ENCODE measurements around the gene USP17L29.
"Not testable (repeated sequence)": the region's sequence is repeated elsewhere in the genome, so short reads cannot be mapped to it uniquely, and the experiment has no call there.

DNA sequence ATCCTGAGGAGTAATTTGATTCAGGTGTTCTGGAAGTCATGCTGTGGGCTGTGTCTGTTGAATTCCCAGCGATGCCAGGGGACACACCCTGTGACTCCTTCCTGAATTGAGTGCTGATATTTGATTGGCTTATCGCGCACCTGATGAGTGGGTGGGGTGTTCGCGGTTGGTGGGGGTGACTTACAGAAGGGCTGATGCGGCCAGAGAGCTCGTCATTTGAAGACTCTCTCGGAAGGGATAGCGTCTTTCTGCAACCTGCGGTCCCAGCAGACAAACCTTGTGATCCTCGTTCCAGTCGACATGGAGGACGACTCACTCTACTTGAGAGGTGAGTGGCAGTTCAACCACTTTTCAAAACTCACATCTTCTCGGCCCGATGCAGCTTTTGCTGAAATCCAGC lies 4.8 kb upstream of the USP17L29 start, which contains the start of gene USP17L28:
- TF ChIP-seq, protein P1, sequence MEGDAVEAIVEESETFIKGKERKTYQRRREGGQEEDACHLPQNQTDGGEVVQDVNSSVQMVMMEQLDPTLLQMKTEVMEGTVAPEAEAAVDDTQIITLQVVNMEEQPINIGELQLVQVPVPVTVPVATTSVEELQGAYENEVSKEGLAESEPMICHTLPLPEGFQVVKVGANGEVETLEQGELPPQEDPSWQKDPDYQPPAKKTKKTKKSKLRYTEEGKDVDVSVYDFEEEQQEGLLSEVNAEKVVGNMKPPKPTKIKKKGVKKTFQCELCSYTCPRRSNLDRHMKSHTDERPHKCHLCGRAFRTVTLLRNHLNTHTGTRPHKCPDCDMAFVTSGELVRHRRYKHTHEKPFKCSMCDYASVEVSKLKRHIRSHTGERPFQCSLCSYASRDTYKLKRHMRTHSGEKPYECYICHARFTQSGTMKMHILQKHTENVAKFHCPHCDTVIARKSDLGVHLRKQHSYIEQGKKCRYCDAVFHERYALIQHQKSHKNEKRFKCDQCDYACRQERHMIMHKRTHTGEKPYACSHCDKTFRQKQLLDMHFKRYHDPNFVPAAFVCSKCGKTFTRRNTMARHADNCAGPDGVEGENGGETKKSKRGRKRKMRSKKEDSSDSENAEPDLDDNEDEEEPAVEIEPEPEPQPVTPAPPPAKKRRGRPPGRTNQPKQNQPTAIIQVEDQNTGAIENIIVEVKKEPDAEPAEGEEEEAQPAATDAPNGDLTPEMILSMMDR (IDR thresholded peaks at IDR 0.05), result not testable (repeated sequence)
- TF ChIP-seq POLR2A (IDR thresholded peaks at IDR 0.05), result not testable (repeated sequence)

Data from esophagus squamous epithelium (tissue), 4 donors.